Osteoblast (primary cell): Measurements from ENCODE around the gene MOB2. TPM values are rescaled to one million over a fixed set of nuclear protein-coding genes. Genes with fewer than 3 reads are reported as not detected.

ENCODE experiments used
- DNase-seq: peaks from one replicate; pipeline ENCODE4 v3.0.0; 2011; ENCODE audit warnings: low spot score, mixed read lengths; ENCODE audit not compliant: insufficient read length; ENCODE audit errors: missing footprints
- H2AFZ ChIP-seq: 2 replicates; pipeline ENCODE4 v1.6.0; 2011; ENCODE audit warnings: mild to moderate bottlenecking, low read length
- H3K27ac ChIP-seq: 2 replicates; pipeline ENCODE4 v1.5.1; 2011; ENCODE audit warnings: mild to moderate bottlenecking, low read depth, low read length, moderate library complexity
- H3K27me3 ChIP-seq: 2 replicates; pipeline ENCODE4 v1.6.0; 2012; ENCODE audit warnings: mild to moderate bottlenecking, control low read depth, inconsistent platforms, low read length, moderate library complexity; ENCODE audit not compliant: insufficient read depth
- H3K36me3 ChIP-seq: 2 replicates; pipeline ENCODE4 v1.5.1; 2011; ENCODE audit warnings: mild to moderate bottlenecking, low read length, control low read depth, moderate library complexity; ENCODE audit not compliant: insufficient read depth
- H3K4me1 ChIP-seq: 2 replicates; pipeline ENCODE4 v1.5.1; 2011; ENCODE audit warnings: mild to moderate bottlenecking, low read length, control low read depth, moderate library complexity; ENCODE audit not compliant: insufficient read depth
- H3K4me2 ChIP-seq: 2 replicates; pipeline ENCODE4 v1.6.0; 2011; ENCODE audit warnings: mild to moderate bottlenecking, low read length; ENCODE audit not compliant: insufficient read depth
- H3K4me3 ChIP-seq: fragments of 200-600 bp; sonication (generic); 3 replicates; pipeline ENCODE4 v1.5.1; 2012; ENCODE audit warnings: mild to moderate bottlenecking, low read length, inconsistent platforms; ENCODE audit not compliant: insufficient read depth
- H3K79me2 ChIP-seq: 2 replicates; pipeline ENCODE4 v1.6.0; 2012; ENCODE audit warnings: mild to moderate bottlenecking, low read length, control low read depth, inconsistent platforms; ENCODE audit not compliant: insufficient read depth
- H3K9me3 ChIP-seq: 2 replicates; pipeline ENCODE4 v1.5.1; 2011; ENCODE audit warnings: low read depth, low read length, control low read depth
- H4K20me1 ChIP-seq: 2 replicates; pipeline ENCODE4 v1.6.0; 2012; ENCODE audit warnings: mild to moderate bottlenecking, low read length, control low read depth; ENCODE audit not compliant: insufficient read depth
- CTCF ChIP-seq: IDR thresholded peaks from 2 replicates; pipeline ENCODE4 v1.5.1; 2011; ENCODE audit warnings: mild to moderate bottlenecking, low read depth, low read length, moderate library complexity; ENCODE audit errors: extremely low read depth
- total RNA-seq: library from RNA; depleted of rRNA; stranded (reverse); fragments of >200 nt; gene quantifications from 2 replicates; pipeline ENCODE4 v1.2.3, GENCODE V29; 2012

Gene MOB2
- total RNA-seq, 1 donor, result 28.2 TPM

DNA sequence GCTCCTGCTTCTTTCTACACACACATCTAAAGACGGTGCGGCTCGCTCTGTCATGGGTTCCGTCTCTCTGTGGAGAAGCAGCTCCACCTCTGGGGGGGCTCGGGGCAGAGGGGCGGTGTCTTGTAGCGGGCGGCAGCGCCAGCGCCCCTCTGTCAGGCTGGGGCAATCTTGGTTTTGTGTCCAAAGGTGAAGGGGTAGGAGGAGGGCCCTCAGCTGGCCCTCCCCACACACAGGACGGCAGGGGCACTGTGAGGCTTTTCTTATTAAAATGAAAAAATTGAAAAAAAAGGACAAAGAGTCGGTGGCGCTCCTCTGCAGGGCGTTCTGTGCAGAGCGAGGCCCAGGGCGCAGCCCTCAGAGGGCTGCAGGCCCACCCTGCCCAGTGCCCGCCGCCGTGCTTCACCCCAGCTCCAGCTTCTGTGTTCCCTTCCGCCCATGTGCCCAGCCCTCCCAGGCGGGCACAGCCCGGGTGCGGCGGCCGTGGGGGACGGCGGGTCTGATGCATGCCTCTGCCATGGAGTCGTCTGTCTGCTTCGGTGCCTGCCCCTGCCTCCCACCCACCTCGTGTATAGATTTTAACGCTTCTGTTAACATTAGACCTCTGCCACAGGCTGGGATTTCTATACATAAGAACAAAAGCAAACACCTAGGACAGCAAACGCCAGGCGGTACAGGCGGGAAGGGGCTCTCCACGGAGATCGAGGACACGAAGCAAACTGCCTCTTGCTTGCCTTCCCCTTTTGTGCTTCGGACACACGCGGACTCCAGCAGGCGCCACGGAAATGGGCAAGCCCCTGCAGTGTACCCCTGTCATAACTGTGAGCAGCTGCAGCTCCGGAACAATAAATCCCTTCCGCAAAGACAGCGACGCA is 24.5 kb downstream of the MOB2 start:
- H3K36me3 ChIP-seq, result no peaks in the 10 kb centered on the region

GRCh38 chr11:1460986-1461825 is 25.4 kb downstream of the MOB2 start:
- no peak overlapping the region for H3K27ac ChIP-seq
- no peaks in the 10 kb centered on the region for H4K20me1 ChIP-seq
- H3K4me3 ChIP-seq, result no peak overlapping the region

More for the DNA sequence above, 24.5 kb downstream of the MOB2 start:
- Histone ChIP-seq H3K27ac (no peak overlapping the region), H4K20me1 (no peaks in the 10 kb centered on the region), H3K9me3 (no peaks in the 10 kb centered on the region), H3K27me3 (peaks cover 6% of the 10 kb centered on the region), H3K4me2 (no peak overlapping the region), H3K79me2 (no peaks in the 10 kb centered on the region), H3K4me3 (no peak overlapping the region), H3K4me1 (no peaks in the 10 kb centered on the region), H2AFZ (no peak overlapping the region)
- no peak for DNase-seq
- TF ChIP-seq CTCF, result no peak

DNA sequence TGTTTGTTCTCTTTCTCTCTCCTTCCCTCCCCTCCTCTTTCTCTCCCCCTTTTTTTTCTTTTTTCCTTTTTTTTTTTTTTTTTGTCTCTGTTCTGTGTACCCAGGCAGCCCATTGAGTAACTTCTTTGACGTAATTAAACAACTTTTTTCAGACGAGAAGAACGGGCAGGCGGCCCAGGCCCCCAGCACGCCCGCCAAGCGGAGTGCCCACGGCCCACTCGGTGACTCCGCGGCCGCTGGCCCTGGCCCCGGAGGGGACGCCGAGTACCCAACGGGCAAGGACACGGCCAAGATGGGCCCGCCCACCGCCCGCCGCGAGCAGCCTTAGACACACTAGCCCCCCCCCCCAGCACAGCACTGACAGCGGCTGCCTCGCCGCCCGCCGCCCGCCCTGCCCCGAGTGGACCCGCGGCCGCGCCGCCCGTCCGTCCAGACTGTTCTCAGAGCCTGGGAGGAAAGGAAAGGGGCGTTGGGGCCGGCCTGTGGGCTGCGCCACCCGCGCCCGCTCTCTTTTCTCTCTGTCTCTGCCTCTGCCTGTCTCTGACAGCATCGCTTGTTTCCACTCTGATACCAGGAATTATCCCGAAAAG is 26.1 kb downstream of the MOB2 start:
- Histone ChIP-seq H3K4me1 (no peaks in the 10 kb centered on the region), H3K36me3 (no peaks in the 10 kb centered on the region), H2AFZ (no peak overlapping the region), H3K27ac (no peak overlapping the region), H3K4me2 (no peak overlapping the region), H3K79me2 (no peaks in the 10 kb centered on the region), H3K4me3 (no peak overlapping the region), H3K27me3 (peaks cover 6% of the 10 kb centered on the region), H3K9me3 (no peaks in the 10 kb centered on the region), H4K20me1 (no peaks in the 10 kb centered on the region)
- DNase-seq, result no peak
- no peak for TF ChIP-seq CTCF

More at GRCh38 chr11:1460986-1461825, 25.4 kb downstream of the MOB2 start:
- Histone ChIP-seq H3K4me1 (no peaks in the 10 kb centered on the region), H3K9me3 (no peaks in the 10 kb centered on the region), H3K36me3 (no peaks in the 10 kb centered on the region), H3K4me2 (no peak overlapping the region), H3K79me2 (no peaks in the 10 kb centered on the region), H2AFZ (no peak overlapping the region), H3K27me3 (peaks cover 6% of the 10 kb centered on the region)
- no peak for DNase-seq
- TF ChIP-seq CTCF, result no peak
